Small intestine (tissue), 7 donors: ENCODE measurements around the gene MSANTD2. TPM values are rescaled to one million over a fixed set of nuclear protein-coding genes. Genes with fewer than 3 reads are reported as not detected.

Source experiments
- DNase-seq, 2 donors: peaks; one replicate each; pipeline versions ENCODE4 v3.0.0 to v3.0.0-alpha.2; 2013
- FAIRE-seq: peaks from 2 replicates; lab custom pipeline; 2012; peaks lifted over from hg19 to GRCh38; lab: Jason Lieb, UNC
- H3K27ac ChIP-seq, 3 donors: one replicate each; pipeline ENCODE4 v1.5.1; 2013; ENCODE audit warnings: low read length in 2 of 3, mild to moderate bottlenecking in 2 of 3, control low read depth in 1 of 3, inconsistent platforms in 1 of 3, low read depth in 1 of 3, moderate library complexity in 1 of 3
- H3K27me3 ChIP-seq, 3 donors: one replicate each; pipeline ENCODE4 v1.6.1; 2013; ENCODE audit warnings: low read length in 3 of 3, inconsistent platforms in 1 of 3; ENCODE audit not compliant: control insufficient read depth in 3 of 3, insufficient read depth in 3 of 3
- H3K36me3 ChIP-seq, 3 donors: one replicate each; pipeline ENCODE4 v1.6.1; 2013; ENCODE audit warnings: low read length in 3 of 3, inconsistent platforms in 1 of 3, low read depth in 1 of 3, mild to moderate bottlenecking in 1 of 3, moderate library complexity in 1 of 3; ENCODE audit not compliant: control insufficient read depth in 3 of 3, insufficient read depth in 2 of 3
- H3K4me1 ChIP-seq, 3 donors: one replicate each; pipeline ENCODE4 v1.6.1; 2013; ENCODE audit warnings: low read length in 2 of 3, inconsistent platforms in 1 of 3, low read depth in 1 of 3, mild to moderate bottlenecking in 1 of 3, moderate library complexity in 1 of 3; ENCODE audit not compliant: control insufficient read depth in 3 of 3, insufficient read depth in 2 of 3
- H3K4me3 ChIP-seq, 3 donors: one replicate each; pipeline ENCODE4 v1.5.1; 2013; ENCODE audit warnings: low read length in 3 of 3, control low read depth in 1 of 3, inconsistent platforms in 1 of 3, low read depth in 1 of 3, mild to moderate bottlenecking in 1 of 3, moderate library complexity in 1 of 3
- H3K9me3 ChIP-seq, 2 donors: one replicate each; pipeline ENCODE4 v1.6.1; 2013; ENCODE audit warnings: low read depth in 1 of 2, low read length in 1 of 2; ENCODE audit not compliant: control insufficient read depth in 2 of 2, insufficient read depth in 1 of 2
- WGBS, 3 donors: extraction: QIAGEN DNeasy Blood & Tissue Kit; methylation state at CpG; one replicate each; pipeline ENCODE4 v1.1.7; 2013; 5-methylcytosine and 5-hydroxymethylcytosine counted together
- polyA plus RNA-seq, 4 donors: library from polyadenylated mRNA; stranded (reverse) in 3 of 4; unstranded in 1 of 4; fragments of 200-250 nt in 3 of 4; fragments of 120-200 nt in 1 of 4; gene quantifications; one replicate each; pipeline versions ENCODE4 v1.2.1 to v1.2.3, GENCODE V29; 2013
- donor health status: healthy with polysubstance abuse.
- donor health status: control.
- donor health status: control.
- donor health status: Bipolar disorder and iron deficiency.
- donor health status: healthy.

MSANTD2 gene
- polyA plus RNA-seq, 4 donors: 4.4 to 19.9 (median 6.4) TPM

GRCh38 chr11:124751741-124752470 lies 48.3 kb downstream of the MSANTD2 start, which contains the start of gene VSIG2:
Gene VSIG2, minus strand, starts transcription at chr11:124752255. Its CDS starts 118 bp downstream, at chr11:124752137.
- no peaks in the 10 kb centered on the region for H3K9me3 ChIP-seq
- DNase-seq: no peak
- peaks cover 0 to 18% (median 0%) of the 10 kb centered on the region in 3 donors for H3K4me1 ChIP-seq
- no peak within 1 kb of the TSS for H3K27ac ChIP-seq
- WGBS, 3 donors: 32 to 44% (median 37%) methylated on average over 37 to 42 of the region's 42 CpGs
- H3K36me3 ChIP-seq: no peaks in the 10 kb centered on the region
- H3K27me3 ChIP-seq: peaks cover 0 to 90% (median 2%) of the 10 kb centered on the region in 3 donors
- H3K4me3 ChIP-seq: peak within 1 kb of the TSS in 2 of 3 donors; percentile 9 to 19
- no peak for FAIRE-seq

DNA sequence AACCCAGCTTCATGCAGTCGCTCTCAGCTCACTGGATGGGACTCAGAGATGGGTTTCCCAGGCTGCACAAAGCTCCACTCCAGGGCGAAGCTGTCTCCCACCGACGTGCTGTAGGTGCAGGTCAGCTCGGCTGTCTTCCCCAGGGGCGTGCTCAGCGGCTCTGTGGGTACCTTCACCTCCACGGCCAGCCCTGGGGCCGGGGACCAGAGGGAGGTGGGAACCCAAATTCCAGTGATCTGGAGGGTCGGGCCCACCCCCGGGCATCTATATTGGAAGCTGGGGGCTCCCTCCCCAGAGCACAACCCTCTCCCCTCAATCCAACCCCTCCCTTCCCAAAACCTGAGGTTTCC lies 48.8 kb downstream of the MSANTD2 start:
- Histone ChIP-seq H3K9me3 (no peaks in the 10 kb centered on the region), H3K4me1 (peaks cover 0 to 18% (median 0%) of the 10 kb centered on the region in 3 donors), H3K27me3 (peaks cover 0 to 90% (median 2%) of the 10 kb centered on the region in 3 donors), H3K4me3 (peak overlapping the region in 1 of 3 donors; percentile 9), H3K36me3 (no peaks in the 10 kb centered on the region), H3K27ac (no peak overlapping the region)
- FAIRE-seq (no peak), DNase-seq (no peak)
- WGBS, 3 donors: 64 to 80% (median 72%) methylated on average over 11 of the region's 11 CpGs

DNA sequence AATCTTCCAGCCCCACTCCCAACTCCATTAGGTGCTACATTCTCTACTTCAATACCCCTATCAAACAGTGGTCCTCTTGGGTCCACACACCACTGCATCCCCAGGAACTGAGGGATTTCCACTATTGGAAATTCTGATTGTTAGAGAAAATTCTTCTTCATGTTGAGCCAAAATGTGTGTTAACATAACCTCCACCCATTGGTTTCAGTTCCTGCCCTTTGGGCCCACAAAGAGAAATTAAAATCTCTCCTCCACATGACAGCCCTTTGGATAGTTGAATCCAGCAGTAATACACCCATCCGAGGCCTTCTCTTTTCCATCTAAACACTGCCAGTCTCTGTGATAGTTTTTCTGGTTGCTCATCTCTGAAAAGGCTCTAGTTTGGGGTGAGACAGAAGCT lies 50.3 kb downstream of the MSANTD2 start:
- Histone ChIP-seq H3K4me1 (peaks cover 0 to 23% (median 0%) of the 10 kb centered on the region in 3 donors), H3K4me3 (no peak overlapping the region), H3K27me3 (peaks cover 0 to 94% (median 4%) of the 10 kb centered on the region in 3 donors), H3K9me3 (no peaks in the 10 kb centered on the region), H3K36me3 (no peaks in the 10 kb centered on the region), H3K27ac (no peak overlapping the region)
- DNase-seq (no peak), FAIRE-seq (no peak)
- 66 to 86% (median 84%) methylated on average over 1 of the region's 1 CpG for WGBS, 3 donors

DNA sequence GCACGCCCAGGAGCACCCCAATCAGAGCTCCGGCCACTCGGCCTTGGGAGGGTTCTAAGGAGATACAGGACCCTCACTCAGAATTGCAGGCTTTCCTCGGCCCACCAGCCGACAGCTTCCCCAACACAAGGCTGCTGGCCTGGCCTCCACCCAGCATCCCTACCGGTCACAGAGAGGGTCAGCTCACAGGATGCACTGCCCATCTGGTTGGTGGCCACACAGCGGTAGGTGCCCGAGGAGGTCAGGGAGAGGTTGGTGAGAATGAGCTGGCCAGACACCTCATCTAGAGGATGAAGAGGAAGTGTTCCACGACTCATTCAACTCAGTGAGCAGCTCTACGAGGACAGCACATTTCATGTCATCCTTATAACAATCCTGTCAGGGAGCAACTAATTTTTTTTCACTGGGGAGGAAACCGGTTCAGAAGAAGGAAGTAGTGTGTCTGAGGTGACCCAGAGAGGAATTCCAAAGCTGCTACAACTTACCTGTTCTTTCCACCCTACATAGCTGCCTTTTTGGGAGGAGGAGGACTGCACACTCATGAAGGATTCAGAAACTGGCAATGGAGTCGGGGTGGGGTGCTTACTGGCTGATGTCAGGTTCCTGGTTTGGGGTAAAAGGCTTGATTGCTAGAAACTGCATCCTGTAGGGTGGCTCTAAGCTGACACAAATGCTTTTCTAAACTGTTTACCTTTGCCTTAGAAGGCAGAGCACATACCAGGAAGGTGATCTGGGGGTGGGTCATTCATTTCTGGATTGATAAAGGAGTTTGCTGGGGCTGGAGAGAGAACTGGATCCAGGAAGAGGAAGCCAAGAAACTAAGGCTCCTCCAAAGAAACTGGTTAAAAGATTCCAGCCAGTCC lies 51.5 kb downstream of the MSANTD2 start:
- Histone ChIP-seq H3K36me3 (no peaks in the 10 kb centered on the region), H3K27ac (peak overlapping the region in 1 of 3 donors; percentile 12), H3K9me3 (no peaks in the 10 kb centered on the region), H3K4me3 (no peak overlapping the region), H3K4me1 (peaks cover 0 to 23% (median 0%) of the 10 kb centered on the region in 3 donors), H3K27me3 (peaks cover 0 to 96% (median 6%) of the 10 kb centered on the region in 3 donors)
- FAIRE-seq (no peak), DNase-seq (no peak)
- WGBS, 3 donors: 50 to 71% (median 67%) methylated on average over 12 of the region's 12 CpGs

- no peaks in the 10 kb centered on the region for H3K9me3 ChIP-seq
- no peak overlapping the region for H3K4me3 ChIP-seq
- DNase-seq (no peak), FAIRE-seq (no peak)
- no peaks in the 10 kb centered on the region for H3K36me3 ChIP-seq
- H3K27me3 ChIP-seq: peaks cover 0 to 96% (median 6%) of the 10 kb centered on the region in 3 donors
- H3K27ac ChIP-seq: no peak overlapping the region
- 73 to 78% (median 77%) methylated on average over 7 of the region's 7 CpGs for WGBS, 3 donors
- H3K4me1 ChIP-seq: peaks cover 0 to 23% (median 0%) of the 10 kb centered on the region in 3 donors
These were observed 52.1 kb downstream of the MSANTD2 start for GRCh38 chr11:124748100-124748418.

DNA sequence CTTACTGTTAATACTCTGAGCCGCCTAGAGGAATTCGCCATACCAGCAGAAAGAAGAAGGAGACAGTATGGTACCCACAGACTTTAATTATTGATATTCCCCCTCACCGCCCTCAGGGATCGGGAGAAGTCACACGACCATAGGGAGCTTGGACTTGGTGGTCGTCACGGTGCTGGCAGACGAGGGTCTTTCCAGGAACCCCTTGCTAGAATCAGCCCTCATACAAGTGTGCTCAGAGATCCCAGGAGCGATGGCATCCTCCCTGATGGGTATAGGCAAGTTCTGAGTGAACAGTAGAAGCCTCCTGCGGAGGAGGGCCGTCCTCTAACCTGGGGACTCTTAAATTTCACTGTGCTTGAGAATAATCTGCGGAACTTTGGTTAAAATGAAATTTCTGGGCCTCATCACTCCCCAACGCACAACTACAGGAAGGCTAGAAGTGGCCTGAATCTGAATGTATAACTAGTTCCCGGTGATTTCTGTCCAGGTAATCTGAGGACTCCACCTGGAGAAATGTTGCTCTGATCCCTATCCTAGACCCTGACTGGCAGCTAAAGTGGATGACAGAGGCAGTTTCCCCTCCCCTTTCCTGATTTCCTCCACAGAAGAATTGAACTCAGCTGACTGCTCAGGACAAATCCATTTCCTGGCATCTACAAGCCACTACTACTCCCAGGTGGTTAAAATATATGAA lies 52.7 kb downstream of the MSANTD2 start:
- H3K27me3 ChIP-seq: peaks cover 0 to 97% (median 8%) of the 10 kb centered on the region in 3 donors
- no peaks in the 10 kb centered on the region for H3K9me3 ChIP-seq
- peak overlapping the region in 2 of 3 donors; percentile 35 to 55 for H3K27ac ChIP-seq
- no peak for DNase-seq
- H3K36me3 ChIP-seq: no peaks in the 10 kb centered on the region
- 64 to 72% (median 70%) methylated on average over 14 of the region's 14 CpGs for WGBS, 3 donors
- FAIRE-seq: no peak
- no peak overlapping the region for H3K4me3 ChIP-seq
- H3K4me1 ChIP-seq: peaks cover 0 to 23% (median 0%) of the 10 kb centered on the region in 3 donors

- Histone ChIP-seq H3K4me1 (peaks cover 0 to 16% (median 0%) of the 10 kb centered on the region in 3 donors), H3K27me3 (peaks cover 0 to 97% (median 8%) of the 10 kb centered on the region in 3 donors)
These were observed 53.5 kb downstream of the MSANTD2 start for GRCh38 chr11:124746621-124747243.

More at GRCh38 chr11:124746621-124747243, 53.5 kb downstream of the MSANTD2 start:
- Histone ChIP-seq H3K9me3 (no peaks in the 10 kb centered on the region), H3K4me3 (peak overlapping the region; percentile 36 to 78 (median 59)), H3K27ac (peak overlapping the region; percentile 72 to 88 (median 78)), H3K36me3 (no peaks in the 10 kb centered on the region)
- DNase-seq (peak; percentile 94 to 95), FAIRE-seq (no peak)
- WGBS, 3 donors: 1 to 2% (median 2%) methylated on average over 37 of the region's 37 CpGs
